CD4-positive, alpha-beta T cell treated with Interleukin-15 for 4 hours (primary cell): ENCODE measurements around the gene TEX101.

ENCODE experiments used
- DNase-seq: peaks from one replicate; pipeline ENCODE4 v3.0.0-alpha.2; 2020; ENCODE audit warnings: low spot score

TEX101 gene

GRCh38 chr19:43447655-43448054 lies 33.0 kb downstream of the TEX101 start:
- DNase-seq = no peak

- DNase-seq = no peak
Measured at GRCh38 chr19:43450545-43450997, 35.9 kb downstream of the TEX101 start.

GRCh38 chr19:43452582-43452981 lies 37.9 kb downstream of the TEX101 start:
- no peak for DNase-seq

DNA sequence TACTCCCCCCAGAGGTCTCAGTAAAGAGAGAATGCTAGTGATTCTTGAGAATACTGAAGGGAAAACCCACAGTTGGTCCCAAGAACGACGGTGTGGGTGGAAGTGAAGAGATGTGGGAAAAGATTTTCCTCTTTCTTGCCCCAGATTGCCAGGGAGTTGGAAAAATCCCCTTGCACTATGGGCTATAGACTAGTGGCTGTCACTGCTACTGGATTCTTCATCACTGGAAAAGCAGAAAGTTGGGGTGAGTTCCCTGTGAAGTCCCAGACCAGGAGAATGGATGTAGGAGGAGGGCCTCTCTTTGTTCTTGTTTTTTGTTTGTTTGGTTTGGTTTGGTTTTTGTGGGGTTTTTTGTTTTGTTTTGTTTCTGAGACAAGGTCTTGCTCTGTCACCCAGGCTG lies 39.3 kb downstream of the TEX101 start:
- DNase-seq = no peak

GRCh38 chr19:43455321-43456113 lies 40.8 kb downstream of the TEX101 start:
- DNase-seq = no peak

GRCh38 chr19:43457809-43458208 lies 43.1 kb downstream of the TEX101 start:
- no peak for DNase-seq

DNA sequence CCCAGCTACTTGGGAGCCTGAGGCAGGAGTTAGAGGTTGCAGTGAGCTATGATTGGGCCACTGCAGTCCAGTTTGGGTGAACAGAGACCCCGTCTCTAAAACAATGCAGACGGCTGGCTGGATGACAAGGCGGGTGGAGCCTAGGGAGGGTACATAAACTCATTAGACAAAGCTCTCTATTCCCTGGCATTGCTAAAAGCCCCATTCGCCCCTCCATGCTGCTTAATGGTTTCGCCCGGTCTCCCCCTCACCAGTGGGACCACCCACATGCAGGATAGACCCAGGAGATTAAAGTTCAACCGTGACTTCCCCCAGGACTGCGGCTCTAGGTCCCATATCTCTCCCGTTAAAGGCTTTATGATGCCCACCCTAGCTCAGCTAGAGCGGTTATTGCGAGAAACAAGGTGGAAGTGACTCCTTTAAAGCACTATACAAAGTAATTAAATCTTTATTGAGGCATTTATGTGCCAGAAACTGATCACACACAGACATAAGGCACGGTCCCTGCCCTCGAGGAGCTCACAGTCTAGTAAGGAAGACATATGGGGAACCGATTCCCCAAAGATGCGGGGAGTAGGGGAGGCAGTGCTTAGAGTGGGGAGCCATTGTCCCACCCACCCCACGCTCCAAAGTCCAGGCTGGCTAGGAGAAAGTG lies 45.8 kb downstream of the TEX101 start:
- no peak for DNase-seq

DNA sequence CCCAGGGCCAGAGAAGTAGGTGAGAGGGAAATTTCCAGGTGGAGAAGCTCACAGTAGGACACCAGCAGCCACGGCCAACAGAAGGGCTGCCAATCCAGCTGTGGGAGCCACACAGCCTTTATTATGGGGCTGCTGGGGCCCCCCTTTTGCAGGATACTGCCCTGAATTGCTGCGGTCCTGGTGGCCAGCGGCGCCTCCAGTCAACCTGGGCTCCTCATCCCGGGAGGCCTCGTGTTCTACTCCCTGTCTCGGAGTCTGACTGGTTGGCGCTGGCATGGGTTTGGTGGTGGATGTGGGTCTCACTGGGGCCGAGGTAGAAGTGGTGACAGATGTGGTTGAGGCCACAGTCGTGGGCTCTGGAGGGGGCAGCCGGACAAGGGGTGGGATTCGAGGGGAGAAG lies 46.6 kb downstream of the TEX101 start:
- no peak for DNase-seq

- no peak for DNase-seq
Measured at GRCh38 chr19:43462383-43462782, 47.7 kb downstream of the TEX101 start.

- no peak for DNase-seq
Measured at GRCh38 chr19:43462785-43463380, 48.2 kb downstream of the TEX101 start.

DNA sequence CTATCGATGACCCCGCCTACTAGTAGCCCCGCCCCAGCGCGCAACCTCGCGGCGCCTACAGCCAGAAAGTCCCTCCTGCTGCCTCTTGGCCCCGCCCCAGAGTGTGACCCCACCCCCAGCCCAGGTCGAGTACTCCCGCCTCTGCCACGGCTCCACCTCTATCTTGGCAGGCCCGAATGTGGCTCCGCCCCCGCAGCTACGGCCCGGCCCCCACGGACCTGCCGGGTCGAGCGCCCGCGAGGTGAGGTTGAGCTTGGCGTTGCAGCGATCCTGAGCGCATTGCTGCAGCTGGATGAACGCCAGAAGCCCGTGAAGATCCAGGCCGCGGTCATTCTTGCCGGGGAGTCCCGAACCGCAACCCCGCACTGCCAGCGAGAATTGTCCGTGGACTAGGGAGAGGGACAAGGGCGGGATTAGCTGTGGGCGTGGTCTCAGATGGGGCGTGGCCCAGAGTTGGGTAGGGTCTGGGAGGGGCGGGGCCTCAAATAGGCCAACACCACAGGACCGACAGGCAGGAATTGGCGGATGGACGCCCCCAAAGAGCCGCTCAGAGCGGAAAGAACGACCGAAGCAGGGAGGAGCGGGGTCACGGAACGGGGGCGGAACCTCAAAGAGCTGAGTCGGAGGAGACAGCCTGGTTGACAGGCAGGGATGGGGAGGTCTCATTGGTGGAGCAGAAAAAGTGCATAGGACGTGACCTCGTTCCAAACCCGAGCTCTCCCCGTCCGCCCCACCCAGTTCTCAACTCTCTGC lies 48.9 kb downstream of the TEX101 start:
- peak; percentile 99 for DNase-seq

- DNase-seq = no peak
Measured at GRCh38 chr19:43464134-43464775, 49.6 kb downstream of the TEX101 start.

GRCh38 chr19:43465468-43466120 lies 50.9 kb downstream of the TEX101 start, which contains the start of gene LYPD3:
Gene LYPD3 (minus strand): TSS chr19:43465608. CDS start chr19:43465571, 37 bp downstream.
- no peak for DNase-seq

DNA sequence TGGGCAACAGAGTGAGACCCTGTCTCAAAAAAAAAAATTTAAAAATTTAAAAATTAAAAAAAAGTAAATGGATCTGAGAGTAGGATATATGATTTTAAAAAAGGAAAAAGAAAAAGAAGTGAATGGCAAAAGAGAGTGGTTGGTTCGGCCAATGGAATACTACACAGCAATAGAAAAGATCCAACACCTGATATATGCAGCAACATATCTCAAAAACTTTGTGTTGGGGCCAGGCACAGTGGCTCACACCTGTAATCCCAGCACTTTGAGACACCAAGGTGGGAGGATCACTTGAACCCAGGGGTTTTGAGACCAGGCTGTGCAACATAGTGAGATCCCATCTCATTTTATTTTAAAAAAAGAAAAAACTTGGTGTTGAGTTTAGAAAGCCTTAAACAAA lies 52.1 kb downstream of the TEX101 start:
- no peak for DNase-seq

DNA sequence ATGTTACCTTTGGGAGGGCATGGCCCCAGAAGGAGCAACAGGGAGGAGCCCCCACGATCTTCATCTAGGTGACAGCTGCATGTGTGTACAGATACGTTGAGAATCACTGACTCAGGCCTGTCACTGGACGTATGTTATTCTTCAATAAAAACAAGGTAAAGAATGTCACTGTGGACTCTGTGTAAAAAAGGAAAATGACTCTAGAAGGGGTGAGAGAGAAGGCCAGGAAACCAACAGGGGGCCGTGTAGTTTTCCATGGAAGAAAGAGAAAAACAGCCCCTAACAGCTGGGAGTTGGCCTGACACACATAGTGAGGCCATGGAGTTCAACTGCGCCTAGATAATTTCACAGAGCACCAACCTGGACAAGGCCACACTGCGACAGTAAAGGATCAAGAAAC lies 52.6 kb downstream of the TEX101 start:
- no peak for DNase-seq

DNA sequence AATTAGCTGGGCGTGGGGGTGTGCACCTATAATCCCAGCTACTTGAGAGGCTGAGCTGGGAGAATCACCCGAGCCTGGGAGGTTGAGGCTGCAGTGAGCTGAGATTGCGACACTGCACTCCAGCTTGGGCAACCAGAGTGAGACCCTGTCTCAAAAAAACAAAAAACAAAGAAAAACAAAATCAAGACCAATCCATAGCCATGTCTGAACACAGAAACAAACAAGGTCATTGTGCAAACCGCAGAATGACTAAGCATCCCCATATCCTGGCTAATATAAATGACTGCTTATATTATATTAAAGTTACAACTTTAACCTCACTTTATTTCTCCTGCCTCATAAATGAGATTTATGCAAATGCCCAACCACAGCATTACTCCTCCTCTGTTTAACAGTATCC lies 53.0 kb downstream of the TEX101 start:
- no peak for DNase-seq
